Colon (tissue), 2 donors: ENCODE data around the gene OR10R2.
"Not testable (repeated sequence)": the region's sequence is repeated elsewhere in the genome, so short reads cannot be mapped to it uniquely, and the experiment has no call there.

Experiments used
- FAIRE-seq: peaks from 2 replicates; lab custom pipeline; 2012; peaks lifted over from hg19 to GRCh38; lab: Jason Lieb, UNC
- donor health status: control.
- donor health status: control.

The OR10R2 gene

GRCh38 chr1:158471920-158472319 is at the start of gene OR10R2:
OR10R2 (plus strand) TSS chr1:158472220; CDS start chr1:158472326, 106 bp downstream.
- no peak for FAIRE-seq

GRCh38 chr1:158425027-158425426 is 47.0 kb upstream of the OR10R2 start:
- FAIRE-seq: no peak

GRCh38 chr1:158426137-158426536 is 45.9 kb upstream of the OR10R2 start, which contains the start of gene OR10K2:
OR10K2 (minus strand) TSS chr1:158426237; CDS start chr1:158420866, 5,371 bp downstream.
- no peak for FAIRE-seq

GRCh38 chr1:158430163-158430562 is 41.9 kb upstream of the OR10R2 start:
- not testable (repeated sequence) for FAIRE-seq

- FAIRE-seq: no peak
Measured at GRCh38 chr1:158434741-158435140, 37.3 kb upstream of the OR10R2 start.

GRCh38 chr1:158445376-158445775 is 26.6 kb upstream of the OR10R2 start:
- FAIRE-seq: no peak

- FAIRE-seq: no peak
Measured at GRCh38 chr1:158454537-158454936, 17.5 kb upstream of the OR10R2 start.

- no peak for FAIRE-seq
Measured at GRCh38 chr1:158457246-158457645, 14.8 kb upstream of the OR10R2 start.

- FAIRE-seq: no peak
Measured at GRCh38 chr1:158458263-158458662, 13.8 kb upstream of the OR10R2 start.

GRCh38 chr1:158461534-158461933 is 10.5 kb upstream of the OR10R2 start, which contains the start of gene OR10K1:
OR10K1 (plus strand) TSS chr1:158461834; CDS start chr1:158465562, 3,728 bp downstream.
- no peak for FAIRE-seq

GRCh38 chr1:158485455-158485854 is 13.4 kb downstream of the OR10R2 start:
- FAIRE-seq: no peak

- no peak for FAIRE-seq
Measured at GRCh38 chr1:158491316-158491715, 19.3 kb downstream of the OR10R2 start.

GRCh38 chr1:158493054-158493453 is 21.0 kb downstream of the OR10R2 start:
- FAIRE-seq: no peak

GRCh38 chr1:158494796-158495195 is 22.8 kb downstream of the OR10R2 start:
- no peak for FAIRE-seq

- FAIRE-seq: no peak
Measured at GRCh38 chr1:158496374-158496773, 24.4 kb downstream of the OR10R2 start.

- FAIRE-seq: no peak
Measured at GRCh38 chr1:158506369-158506987, 34.5 kb downstream of the OR10R2 start.

- no peak for FAIRE-seq
Measured at GRCh38 chr1:158507511-158507910, 35.5 kb downstream of the OR10R2 start.

GRCh38 chr1:158509471-158510156 is 37.6 kb downstream of the OR10R2 start:
- no peak for FAIRE-seq

- FAIRE-seq: no peak
Measured at GRCh38 chr1:158516966-158517365, 44.9 kb downstream of the OR10R2 start.

GRCh38 chr1:158520021-158520420 is 48.0 kb downstream of the OR10R2 start:
- FAIRE-seq: no peak

- FAIRE-seq: no peak
Measured at GRCh38 chr1:158520955-158521665, 49.1 kb downstream of the OR10R2 start.

- FAIRE-seq: no peak
Measured at GRCh38 chr1:158521666-158522058, 49.6 kb downstream of the OR10R2 start.

GRCh38 chr1:158527190-158527815 is 55.3 kb downstream of the OR10R2 start:
- no peak for FAIRE-seq
